GM18909 (cell line): ENCODE measurements around the gene GABRB1.
A peak's percentile ranks its signal among the peaks of the same experiment; 100 is the strongest.
"Not testable (repeated sequence)": the region's sequence is repeated elsewhere in the genome, so short reads cannot be mapped to it uniquely, and the experiment has no call there.

Experiments used
- ATAC-seq: cut with Tn5 transposase; IDR thresholded peaks from one replicate; pipeline ENCODE4 v1.9.1; 2021; ENCODE audit warnings: mild to moderate bottlenecking; ENCODE audit not compliant: unreplicated experiment, poor library complexity

The GABRB1 gene

GRCh38 chr4:47270201-47270888 lies 239.0 kb downstream of the GABRB1 start:
- ATAC-seq = no peak

- ATAC-seq = no peak
Measured at GRCh38 chr4:47271291-47271690, 239.9 kb downstream of the GABRB1 start.

- ATAC-seq = no peak
Measured at GRCh38 chr4:47274901-47275300, 243.5 kb downstream of the GABRB1 start.

GRCh38 chr4:47275595-47275994 lies 244.2 kb downstream of the GABRB1 start:
- ATAC-seq = no peak

GRCh38 chr4:47278631-47279030 lies 247.3 kb downstream of the GABRB1 start:
- no peak for ATAC-seq

GRCh38 chr4:47287735-47288134 lies 256.4 kb downstream of the GABRB1 start:
- peak; percentile 58 for ATAC-seq

GRCh38 chr4:47289805-47290204 lies 258.4 kb downstream of the GABRB1 start:
- ATAC-seq = no peak

- ATAC-seq = not testable (repeated sequence)
Measured at GRCh38 chr4:47290873-47291272, 259.5 kb downstream of the GABRB1 start.

GRCh38 chr4:47309165-47309564 lies 277.8 kb downstream of the GABRB1 start:
- ATAC-seq = no peak

GRCh38 chr4:47312170-47312569 lies 280.8 kb downstream of the GABRB1 start:
- ATAC-seq = no peak

- ATAC-seq = no peak
Measured at GRCh38 chr4:47313384-47313783, 282.0 kb downstream of the GABRB1 start.

GRCh38 chr4:47315346-47315745 lies 284.0 kb downstream of the GABRB1 start:
- ATAC-seq = peak; percentile 67

- ATAC-seq = no peak
Measured at GRCh38 chr4:47326025-47326424, 294.7 kb downstream of the GABRB1 start.

GRCh38 chr4:47330866-47331265 lies 299.5 kb downstream of the GABRB1 start:
- no peak for ATAC-seq

- no peak for ATAC-seq
Measured at GRCh38 chr4:47334652-47335051, 303.3 kb downstream of the GABRB1 start.

- no peak for ATAC-seq
Measured at GRCh38 chr4:47337893-47338292, 306.5 kb downstream of the GABRB1 start.

- no peak for ATAC-seq
Measured at GRCh38 chr4:47340914-47341313, 309.5 kb downstream of the GABRB1 start.

GRCh38 chr4:47342796-47343195 lies 311.4 kb downstream of the GABRB1 start:
- ATAC-seq = no peak

- ATAC-seq = no peak
Measured at GRCh38 chr4:47349326-47349725, 318.0 kb downstream of the GABRB1 start.

GRCh38 chr4:47355568-47355967 lies 324.2 kb downstream of the GABRB1 start:
- ATAC-seq = no peak

- ATAC-seq = no peak
Measured at GRCh38 chr4:47359891-47360290, 328.5 kb downstream of the GABRB1 start.

GRCh38 chr4:47367761-47368160 lies 336.4 kb downstream of the GABRB1 start:
- ATAC-seq = no peak

GRCh38 chr4:47368211-47368610 lies 336.8 kb downstream of the GABRB1 start:
- no peak for ATAC-seq
